ENCODE results near the gene TMEM129.
A peak's percentile ranks its signal among the peaks of the same experiment; 100 is the strongest.

The TMEM129 gene

DNA sequence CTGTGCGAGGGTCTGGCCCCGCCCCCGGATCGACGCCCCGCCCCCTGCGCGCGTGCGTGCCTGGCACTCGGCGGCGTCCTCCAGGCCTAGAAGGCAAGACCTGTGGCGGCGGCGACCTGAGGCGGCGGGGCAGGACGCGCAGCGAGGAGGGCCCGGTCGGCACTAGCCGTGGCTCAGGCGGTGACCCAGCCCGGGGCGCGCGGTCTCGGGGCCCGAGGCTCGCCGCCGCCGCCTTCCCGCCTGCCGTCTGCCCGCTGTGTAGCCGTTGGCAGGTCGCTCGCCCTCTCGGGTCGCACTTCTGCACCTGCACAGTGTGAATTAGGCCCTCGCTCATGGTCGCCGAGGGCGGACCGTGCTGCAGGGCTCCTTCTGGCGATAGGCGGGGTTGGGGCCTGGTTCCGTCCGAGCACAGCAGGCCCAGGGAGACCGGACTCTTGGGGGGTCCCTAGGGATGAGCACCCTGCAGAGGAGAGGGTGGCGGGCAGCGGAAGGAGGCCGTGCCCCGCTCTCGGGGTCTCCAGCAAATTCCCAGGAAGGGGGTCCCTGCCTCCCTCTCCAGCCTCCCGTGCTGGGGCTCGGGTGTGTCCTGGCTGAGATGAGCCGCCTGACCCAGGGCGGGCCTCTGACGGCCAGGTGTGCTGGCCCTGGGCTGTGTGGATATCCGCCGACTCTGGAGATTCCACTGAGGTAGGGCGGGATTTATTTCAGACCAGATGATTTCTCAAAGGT lies 36.5 kb downstream of the TMEM129 start:
- Mint-ChIP-seq H3K27ac (no peak overlapping the region), H3K36me3 (ENCODE audit: low read depth) (peaks cover 10% of the 10 kb centered on the region), H3K9me3 (peaks cover 15% of the 10 kb centered on the region), H3K27me3 (ENCODE audit: low read depth, poor library complexity) (peaks cover 34% of the 10 kb centered on the region), H3K4me1 (peaks cover 11% of the 10 kb centered on the region), H3K4me3 (peak overlapping the region; percentile 54)
- no peak for TF ChIP-seq CTCF (IDR thresholded peaks at IDR 0.05)
- DNase-seq, result peak; percentile 99

DNA sequence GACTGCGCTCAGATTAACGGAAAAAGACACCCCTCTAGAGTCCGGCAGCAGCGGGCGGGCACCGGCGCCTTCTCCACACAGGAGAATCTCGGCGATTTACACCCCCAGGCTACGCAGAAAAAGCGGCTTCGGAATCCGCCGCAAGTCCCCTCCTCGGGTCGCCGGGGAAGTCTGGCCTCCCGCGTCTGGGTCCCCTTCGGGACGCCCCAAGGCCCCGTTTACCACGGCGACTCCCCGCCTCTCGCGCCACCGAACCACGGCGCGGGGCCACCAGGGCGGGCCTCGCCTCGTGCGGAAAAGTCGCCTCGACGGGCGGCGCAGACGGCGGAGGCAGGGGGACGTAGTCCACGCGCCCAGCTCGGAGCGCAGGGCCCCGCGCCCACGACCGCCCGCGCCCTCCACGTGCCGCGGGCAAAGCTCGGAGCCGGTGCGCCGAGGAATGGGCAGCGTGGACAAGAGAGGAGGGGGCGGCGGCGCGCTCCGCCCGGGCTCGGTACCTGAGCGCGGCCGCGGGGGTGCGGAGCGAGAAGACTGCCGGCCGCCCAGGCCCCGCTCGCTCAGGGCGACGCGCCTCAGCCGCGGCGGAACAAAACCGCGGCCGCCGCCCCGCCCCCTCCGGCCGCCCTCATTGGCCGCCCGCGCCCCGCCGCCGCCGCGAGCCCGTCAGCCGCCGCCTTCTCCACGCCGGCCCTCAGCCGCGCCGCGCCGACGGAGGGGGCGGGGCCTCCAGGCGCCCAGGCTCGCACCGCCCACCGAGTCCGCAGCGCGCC lies 37.2 kb downstream of the TMEM129 start, which contains the start of gene FAM53A:
TSS of gene FAM53A (minus strand) at position 578 of the 770 bp plus-strand sequence. CDS start 15,572 bp downstream, outside the sequence.
- H3K4me3 Mint-ChIP-seq, result peak within 1 kb of the TSS; percentile 81
- peaks cover 15% of the 10 kb centered on the region for H3K9me3 Mint-ChIP-seq
- no peak for DNase-seq
- peaks cover 40% of the 10 kb centered on the region for H3K27me3 Mint-ChIP-seq (ENCODE audit: low read depth, poor library complexity)
- no peak within 1 kb of the TSS for H3K27ac Mint-ChIP-seq
- no peak for TF ChIP-seq CTCF (IDR thresholded peaks at IDR 0.05)
- peaks cover 11% of the 10 kb centered on the region for H3K4me1 Mint-ChIP-seq
- H3K36me3 Mint-ChIP-seq (ENCODE audit: low read depth), result peaks cover 6% of the 10 kb centered on the region

DNA sequence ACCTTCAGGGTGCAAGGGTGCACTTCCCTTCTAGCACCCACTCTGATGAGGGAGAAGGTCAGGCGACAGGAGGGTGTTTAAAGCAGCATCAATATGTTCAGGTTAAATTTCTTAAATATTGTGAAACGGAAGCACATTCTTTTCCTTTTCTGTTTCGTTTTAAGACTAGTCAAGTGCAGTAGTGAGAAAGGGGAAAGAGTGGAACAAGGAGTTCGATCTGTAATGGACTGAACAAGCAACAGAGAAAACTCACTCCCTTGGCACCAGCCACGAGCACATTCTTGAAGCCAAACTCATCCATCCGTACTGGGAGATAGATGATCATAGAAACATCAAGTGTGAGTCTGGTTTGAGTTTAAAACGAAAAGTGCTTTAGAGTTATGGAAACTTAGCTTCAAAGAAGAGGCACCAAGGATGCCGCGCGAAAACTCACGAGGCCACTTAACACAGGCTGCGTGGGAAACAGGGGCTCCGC lies 37.8 kb downstream of the TMEM129 start:
- no peak for TF ChIP-seq CTCF (IDR thresholded peaks at IDR 0.05)
- Mint-ChIP-seq H3K27ac (no peak overlapping the region), H3K9me3 (peaks cover 15% of the 10 kb centered on the region), H3K36me3 (ENCODE audit: low read depth) (peaks cover 6% of the 10 kb centered on the region), H3K4me3 (peak overlapping the region; percentile 81), H3K4me1 (peaks cover 15% of the 10 kb centered on the region), H3K27me3 (ENCODE audit: low read depth, poor library complexity) (peaks cover 40% of the 10 kb centered on the region)
- DNase-seq, result no peak

DNA sequence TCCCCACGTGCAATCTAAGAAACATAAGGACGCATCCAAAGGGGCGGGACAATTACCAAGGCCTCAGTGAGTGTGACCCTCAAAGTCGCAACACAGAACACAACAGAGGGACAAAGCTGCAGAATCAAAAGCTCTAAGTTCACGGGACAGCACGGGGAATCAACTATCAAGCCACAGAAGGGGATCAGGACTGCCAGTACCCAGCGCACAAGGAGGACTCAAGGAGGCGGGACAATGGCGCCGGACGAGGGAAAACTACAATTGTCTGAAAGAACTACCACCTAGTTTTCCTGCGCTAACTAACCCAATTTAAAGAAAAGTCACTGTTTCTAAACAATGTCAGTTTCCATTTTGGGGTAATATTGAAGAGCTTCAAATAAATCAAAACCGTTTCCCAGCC lies 38.3 kb downstream of the TMEM129 start:
- peaks cover 19% of the 10 kb centered on the region for H3K4me1 Mint-ChIP-seq
- peaks cover 6% of the 10 kb centered on the region for H3K36me3 Mint-ChIP-seq (ENCODE audit: low read depth)
- H3K27ac Mint-ChIP-seq, result no peak overlapping the region
- peak overlapping the region; percentile 81 for H3K4me3 Mint-ChIP-seq
- DNase-seq, result no peak
- peaks cover 15% of the 10 kb centered on the region for H3K9me3 Mint-ChIP-seq
- peaks cover 40% of the 10 kb centered on the region for H3K27me3 Mint-ChIP-seq (ENCODE audit: low read depth, poor library complexity)
- no peak for TF ChIP-seq CTCF (IDR thresholded peaks at IDR 0.05)

GRCh38 chr4:1678244-1678643 lies 42.9 kb downstream of the TMEM129 start:
- no peak for TF ChIP-seq CTCF (IDR thresholded peaks at IDR 0.05)
- H3K9me3 Mint-ChIP-seq, result peaks cover 15% of the 10 kb centered on the region
- H3K36me3 Mint-ChIP-seq (ENCODE audit: low read depth), result peaks cover 6% of the 10 kb centered on the region
- H3K27ac Mint-ChIP-seq, result peak overlapping the region; percentile 42
- peaks cover 40% of the 10 kb centered on the region for H3K27me3 Mint-ChIP-seq (ENCODE audit: low read depth, poor library complexity)
- H3K4me3 Mint-ChIP-seq, result no peak overlapping the region
- H3K4me1 Mint-ChIP-seq, result peaks cover 49% of the 10 kb centered on the region
- DNase-seq, result no peak

Data from nephron progenitor cell (in vitro differentiated cells).